Stomach (tissue), 4 donors: Measurements from ENCODE around the gene OCIAD1.

ENCODE experiments used
- EP300 ChIP-seq: sonication (generic); formaldehyde crosslinking; IDR thresholded peaks from one replicate; pipeline ENCODE4 v1.6.1; 2017; ENCODE audit warnings: antibody characterized with exemption
- POLR2A ChIP-seq, 4 donors: fragments of 450-650 bp; IDR thresholded peaks; one replicate each; pipeline ENCODE4 v1.6.1; 2016; ENCODE audit warnings: antibody characterized with exemption in 4 of 4, control low read depth in 2 of 4, mild to moderate bottlenecking in 1 of 4, moderate library complexity in 1 of 4
- POLR2AphosphoS5 ChIP-seq, 3 donors: sonication (generic); formaldehyde crosslinking; IDR thresholded peaks; one replicate each; pipeline ENCODE4 v1.6.1; 2016; ENCODE audit warnings: antibody characterized with exemption in 3 of 3
- TF ChIP-seq, protein P1 (sequence below), 7 experiments: fragments of 450-650 bp in 4 of 7; fragments of 200-600 bp in 3 of 7; sonication (generic) in 3 of 7; IDR thresholded peaks; one replicate each; pipeline ENCODE4 v1.5.1; 2016 to 2019; ENCODE audit warnings: antibody characterized with exemption in 7 of 7, control low read depth in 2 of 7, mild to moderate bottlenecking in 1 of 7

DNA sequence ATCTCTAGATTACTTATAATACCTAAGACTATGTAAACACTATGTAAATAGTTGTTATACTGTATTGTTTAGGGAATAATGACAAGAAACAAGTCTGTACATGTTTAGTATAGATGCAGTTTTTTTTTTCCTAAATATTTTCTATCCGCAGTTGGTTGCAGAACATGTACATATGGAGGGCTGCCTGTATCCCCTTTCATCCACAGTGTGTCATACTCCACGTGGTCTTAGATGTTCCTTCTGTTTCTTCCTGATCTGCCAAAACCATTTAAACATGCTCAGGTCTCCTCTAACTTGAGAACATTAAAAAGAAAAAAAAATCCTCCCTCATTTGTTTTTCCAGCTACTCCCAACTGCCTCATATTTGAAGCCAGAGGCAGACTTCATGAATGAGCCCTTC lies 14.0 kb downstream of the OCIAD1 start:
- TF ChIP-seq POLR2A (IDR thresholded peaks at IDR 0.05) (no peak), EP300 (no peak), POLR2AphosphoS5 (IDR thresholded peaks at IDR 0.05) (no peak)
- TF ChIP-seq, protein P1, sequence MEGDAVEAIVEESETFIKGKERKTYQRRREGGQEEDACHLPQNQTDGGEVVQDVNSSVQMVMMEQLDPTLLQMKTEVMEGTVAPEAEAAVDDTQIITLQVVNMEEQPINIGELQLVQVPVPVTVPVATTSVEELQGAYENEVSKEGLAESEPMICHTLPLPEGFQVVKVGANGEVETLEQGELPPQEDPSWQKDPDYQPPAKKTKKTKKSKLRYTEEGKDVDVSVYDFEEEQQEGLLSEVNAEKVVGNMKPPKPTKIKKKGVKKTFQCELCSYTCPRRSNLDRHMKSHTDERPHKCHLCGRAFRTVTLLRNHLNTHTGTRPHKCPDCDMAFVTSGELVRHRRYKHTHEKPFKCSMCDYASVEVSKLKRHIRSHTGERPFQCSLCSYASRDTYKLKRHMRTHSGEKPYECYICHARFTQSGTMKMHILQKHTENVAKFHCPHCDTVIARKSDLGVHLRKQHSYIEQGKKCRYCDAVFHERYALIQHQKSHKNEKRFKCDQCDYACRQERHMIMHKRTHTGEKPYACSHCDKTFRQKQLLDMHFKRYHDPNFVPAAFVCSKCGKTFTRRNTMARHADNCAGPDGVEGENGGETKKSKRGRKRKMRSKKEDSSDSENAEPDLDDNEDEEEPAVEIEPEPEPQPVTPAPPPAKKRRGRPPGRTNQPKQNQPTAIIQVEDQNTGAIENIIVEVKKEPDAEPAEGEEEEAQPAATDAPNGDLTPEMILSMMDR (IDR thresholded peaks at IDR 0.05), result no peak
